Measurements from ENCODE around the gene ADGRG1. TPM values are rescaled to one million over a fixed set of nuclear protein-coding genes. Genes with fewer than 3 reads are reported as not detected.

Gene ADGRG1
- total and polyA plus RNA-seq, 3 donors from 2014 or later: 134 to 346 (median 296) TPM

GRCh38 chr16:57677622-57678369 is 49.4 kb downstream of the ADGRG1 start:
- Histone ChIP-seq H3K36me3 (ENCODE audit: low read depth, missing control alignments) (no peaks in the 10 kb centered on the region), H3K27me3 (no peaks in the 10 kb centered on the region), H3K9me3 (no peaks in the 10 kb centered on the region), H3K4me1 (no peaks in the 10 kb centered on the region), H3K4me3 (no peak overlapping the region), H3K27ac (no peak overlapping the region)
- TF ChIP-seq POLR2A (IDR thresholded peaks at IDR 0.05) (no peak), CTCF (IDR thresholded peaks at IDR 0.05) (no peak)
- DNase-seq: no peak
- intact Hi-C loops (cut with DNase I; ENCODE audit: low total_unique reads): no loop called here
- WGBS, 2 donors: 81 to 82% methylated on average over 14 of the region's 14 CpGs

- Histone ChIP-seq H3K36me3 (ENCODE audit: low read depth, missing control alignments) (no peaks in the 10 kb centered on the region), H3K9me3 (no peaks in the 10 kb centered on the region), H3K27ac (no peak overlapping the region), H3K4me3 (no peak overlapping the region), H3K4me1 (no peaks in the 10 kb centered on the region), H3K27me3 (no peaks in the 10 kb centered on the region)
- DNase-seq: no peak
- WGBS, 2 donors: 87 to 92% methylated on average over 3 to 12 of the region's 12 CpGs
- TF ChIP-seq POLR2A (IDR thresholded peaks at IDR 0.05) (no peak), CTCF (IDR thresholded peaks at IDR 0.05) (no peak)
- intact Hi-C loops (cut with DNase I; ENCODE audit: low total_unique reads): no loop called here
Measured at GRCh38 chr16:57679016-57679415, 50.6 kb downstream of the ADGRG1 start.

- H3K27me3 ChIP-seq: no peaks in the 10 kb centered on the region
- H3K27ac ChIP-seq: no peak overlapping the region
- TF ChIP-seq POLR2A (IDR thresholded peaks at IDR 0.05) (no peak), CTCF (IDR thresholded peaks at IDR 0.05) (no peak)
- H3K4me3 ChIP-seq: no peak overlapping the region
- no peaks in the 10 kb centered on the region for H3K4me1 ChIP-seq
- H3K9me3 ChIP-seq: no peaks in the 10 kb centered on the region
- DNase-seq: no peak
- intact Hi-C loops (cut with DNase I; ENCODE audit: low total_unique reads): no loop called here
- H3K36me3 ChIP-seq (ENCODE audit: low read depth, missing control alignments): no peaks in the 10 kb centered on the region
- WGBS, 2 donors: 77 to 80% methylated on average over 6 to 7 of the region's 7 CpGs
Measured at GRCh38 chr16:57679767-57680482, 51.5 kb downstream of the ADGRG1 start.

- no peaks in the 10 kb centered on the region for H3K9me3 ChIP-seq
- TF ChIP-seq CTCF (IDR thresholded peaks at IDR 0.05) (no peak), POLR2A (IDR thresholded peaks at IDR 0.05) (no peak)
- 83 to 93% methylated on average over 5 of the region's 5 CpGs for WGBS, 2 donors
- no peaks in the 10 kb centered on the region for H3K4me1 ChIP-seq
- no peak overlapping the region for H3K4me3 ChIP-seq
- no peaks in the 10 kb centered on the region for H3K27me3 ChIP-seq
- intact Hi-C loops (cut with DNase I; ENCODE audit: low total_unique reads): no loop called here
- no peaks in the 10 kb centered on the region for H3K36me3 ChIP-seq (ENCODE audit: low read depth, missing control alignments)
- no peak for DNase-seq
- H3K27ac ChIP-seq: no peak overlapping the region
Measured at GRCh38 chr16:57680842-57681375, 52.5 kb downstream of the ADGRG1 start.
